ENCODE measurements around the gene NKD1. TPM values are rescaled to one million over a fixed set of nuclear protein-coding genes. Genes with fewer than 3 reads are reported as not detected.

NKD1 gene
- total RNA-seq, 1 donor from 2014 or later: 1.5 TPM

GRCh38 chr16:50640919-50641817 is 93.0 kb downstream of the NKD1 start:
- H3K4me3 Mint-ChIP-seq: no peak overlapping the region
- ATAC-seq (ENCODE audit: low read depth): no peak
- no peak for TF ChIP-seq CTCF (IDR thresholded peaks at IDR 0.05)
- no peaks in the 10 kb centered on the region for H3K9me3 Mint-ChIP-seq
- DNase-seq: no peak
- ChIA-PET CTCF (no interaction called here), POLR2A (no interaction called here)
- no peaks in the 10 kb centered on the region for H3K4me1 Mint-ChIP-seq
- intact Hi-C loops (cut with micrococcal nuclease): no loop called here
- H3K27ac Mint-ChIP-seq: no peak overlapping the region
- H3K36me3 Mint-ChIP-seq (ENCODE audit: low read depth): no peaks in the 10 kb centered on the region
- peaks cover 14% of the 10 kb centered on the region for H3K27me3 Mint-ChIP-seq

GRCh38 chr16:50641818-50642187 is 93.6 kb downstream of the NKD1 start:
- Mint-ChIP-seq H3K27ac (no peak overlapping the region), H3K4me1 (no peaks in the 10 kb centered on the region), H3K27me3 (peaks cover 14% of the 10 kb centered on the region), H3K4me3 (no peak overlapping the region), H3K9me3 (no peaks in the 10 kb centered on the region), H3K36me3 (ENCODE audit: low read depth) (no peaks in the 10 kb centered on the region)
- CTCF ChIA-PET: interaction anchor here (1.0 kb wide), 1 partner anchor 95 kb away, joined by 3 read pairs; no protein-coding TSS in a partner anchor
- intact Hi-C loops (cut with micrococcal nuclease): no loop called here
- POLR2A ChIA-PET: no interaction called here
- no peak for ATAC-seq (ENCODE audit: low read depth)
- no peak for DNase-seq
- TF ChIP-seq CTCF (IDR thresholded peaks at IDR 0.05): no peak

- Mint-ChIP-seq H3K9me3 (no peaks in the 10 kb centered on the region), H3K36me3 (ENCODE audit: low read depth) (no peaks in the 10 kb centered on the region), H3K27ac (no peak overlapping the region), H3K4me3 (no peak overlapping the region), H3K4me1 (no peaks in the 10 kb centered on the region), H3K27me3 (peaks cover 14% of the 10 kb centered on the region)
- no peak for TF ChIP-seq CTCF (IDR thresholded peaks at IDR 0.05)
- CTCF ChIA-PET: interaction anchor here (1.0 kb wide), 1 partner anchor 95 kb away, joined by 3 read pairs; no protein-coding TSS in a partner anchor
- POLR2A ChIA-PET: no interaction called here
- ATAC-seq (ENCODE audit: low read depth): no peak
- intact Hi-C loops (cut with micrococcal nuclease): no loop called here
- DNase-seq: no peak
Observed at GRCh38 chr16:50642349-50642748, 94.2 kb downstream of the NKD1 start.

GRCh38 chr16:50643192-50643591 is 95.0 kb downstream of the NKD1 start:
- H3K4me3 Mint-ChIP-seq: no peak overlapping the region
- no peaks in the 10 kb centered on the region for H3K9me3 Mint-ChIP-seq
- TF ChIP-seq CTCF (IDR thresholded peaks at IDR 0.05): no peak
- POLR2A ChIA-PET: no interaction called here
- H3K36me3 Mint-ChIP-seq (ENCODE audit: low read depth): no peaks in the 10 kb centered on the region
- H3K4me1 Mint-ChIP-seq: no peaks in the 10 kb centered on the region
- DNase-seq (no peak), ATAC-seq (ENCODE audit: low read depth) (no peak)
- CTCF ChIA-PET: no interaction called here
- H3K27ac Mint-ChIP-seq: no peak overlapping the region
- intact Hi-C loops (cut with micrococcal nuclease): no loop called here
- H3K27me3 Mint-ChIP-seq: peaks cover 16% of the 10 kb centered on the region

- no peak overlapping the region for H3K27ac Mint-ChIP-seq
- ChIA-PET POLR2A (no interaction called here), CTCF (interaction anchor here (1.0 to 1.2 kb wide), 5 partner anchors 9 to 433 kb away, joined by 3 to 7 read pairs (median 5); no protein-coding TSS in a partner anchor)
- ATAC-seq (ENCODE audit: low read depth): no peak
- H3K4me3 Mint-ChIP-seq: no peak overlapping the region
- no peaks in the 10 kb centered on the region for H3K36me3 Mint-ChIP-seq (ENCODE audit: low read depth)
- H3K4me1 Mint-ChIP-seq: no peaks in the 10 kb centered on the region
- TF ChIP-seq CTCF (IDR thresholded peaks at IDR 0.05): no peak
- intact Hi-C loops (cut with micrococcal nuclease): loop anchor here (1.0 kb wide), 1 partner anchor 97 kb away; no protein-coding TSS in a partner anchor
- H3K9me3 Mint-ChIP-seq: no peaks in the 10 kb centered on the region
- peaks cover 19% of the 10 kb centered on the region for H3K27me3 Mint-ChIP-seq
- no peak for DNase-seq
Observed at GRCh38 chr16:50644245-50644644, 96.0 kb downstream of the NKD1 start.
